T-helper 1 cell (primary cell): ENCODE results near the gene APEH.
"Not testable (repeated sequence)": the region's sequence is repeated elsewhere in the genome, so short reads cannot be mapped to it uniquely, and the experiment has no call there.

Experiments
- DNase-seq, 5 donors: peaks; one replicate each; pipeline ENCODE4 v3.0.0-alpha.2; 2012 to 2020

The APEH gene

GRCh38 chr3:49694409-49695070, 20.4 kb downstream of the APEH start:
- not testable (repeated sequence) for DNase-seq

- DNase-seq, result not testable (repeated sequence)
Measured at GRCh38 chr3:49695350-49696015, 21.3 kb downstream of the APEH start.

GRCh38 chr3:49699281-49699979, 25.3 kb downstream of the APEH start:
- DNase-seq, result no peak

GRCh38 chr3:49700014-49700413, 25.9 kb downstream of the APEH start:
- DNase-seq, result no peak

GRCh38 chr3:49700453-49701128, 26.4 kb downstream of the APEH start:
- DNase-seq, result no peak

- no peak for DNase-seq
Measured at GRCh38 chr3:49701388-49702077, 27.4 kb downstream of the APEH start.

- no peak for DNase-seq
Measured at GRCh38 chr3:49702672-49703071, 28.5 kb downstream of the APEH start.

- DNase-seq, result peak in 4 of 5 donors; percentile 33 to 66 (median 51)
Measured at GRCh38 chr3:49703443-49703927, 29.3 kb downstream of the APEH start.

GRCh38 chr3:49703956-49704355, 29.8 kb downstream of the APEH start:
- no peak for DNase-seq

GRCh38 chr3:49704629-49705028, 30.5 kb downstream of the APEH start:
- DNase-seq, result no peak

- DNase-seq, result no peak
Measured at GRCh38 chr3:49705390-49705960, 31.3 kb downstream of the APEH start.

- no peak for DNase-seq
Measured at GRCh38 chr3:49706456-49707112, 32.4 kb downstream of the APEH start.

GRCh38 chr3:49707113-49707480, 32.9 kb downstream of the APEH start:
- DNase-seq, result no peak

GRCh38 chr3:49709852-49710251, 35.7 kb downstream of the APEH start:
- DNase-seq, result no peak

- DNase-seq, result no peak
Measured at GRCh38 chr3:49711489-49711888, 37.3 kb downstream of the APEH start.

GRCh38 chr3:49712166-49712565, 38.0 kb downstream of the APEH start:
- no peak for DNase-seq

- DNase-seq, result no peak
Measured at GRCh38 chr3:49712631-49713317, 38.6 kb downstream of the APEH start.

- no peak for DNase-seq
Measured at GRCh38 chr3:49713336-49714105, 39.4 kb downstream of the APEH start.

- no peak for DNase-seq
Measured at GRCh38 chr3:49714728-49715550, 40.8 kb downstream of the APEH start.
